ENCODE results near the gene RAD50. TPM values are rescaled to one million over a fixed set of nuclear protein-coding genes. Genes with fewer than 3 reads are reported as not detected.

The RAD50 gene
- total and polyA plus RNA-seq, 2 donors (not counting 1 experiment from before 2014, with no cell fraction given), result 21.5 to 35.7 TPM

GRCh38 chr5:132656774-132657355 is 100.1 kb downstream of the RAD50 start:
- DNase-seq (ENCODE audit: low read depth in 2 of 2), result no peak
- Histone ChIP-seq H4K20me1 (ENCODE audit: control insufficient read depth, extremely low read depth, insufficient read depth, low read length) (no peaks in the 10 kb centered on the region), H3K9ac (ENCODE audit: insufficient read depth, low read length) (no peak overlapping the region), H3K4me2 (ENCODE audit: extremely low read depth, insufficient read depth, low read length) (no peak overlapping the region), H3K4me3 (replicated peaks in 1 of 4; ENCODE audit: control extremely low read depth in 1 of 4, insufficient read depth in 1 of 4, low read depth in 3 of 4, low read length in 4 of 4) (peak overlapping the region in 1 of 4 experiments; percentile 52), H3K27ac (ENCODE audit: insufficient read depth, low read length) (no peak overlapping the region), H3K36me3 (ENCODE audit: control insufficient read depth, insufficient read depth, low read length) (no peaks in the 10 kb centered on the region), H2AFZ (ENCODE audit: low read length) (no peak overlapping the region), H3K27me3 (ENCODE audit: control insufficient read depth, insufficient read depth, low read length) (no peaks in the 10 kb centered on the region), H3K4me1 (ENCODE audit: control insufficient read depth, extremely low read depth, insufficient read depth, low read length) (no peaks in the 10 kb centered on the region), H3K9me3 (ENCODE audit: control insufficient read depth, insufficient read depth, low read depth, low read length) (no peaks in the 10 kb centered on the region), H3K79me2 (ENCODE audit: control insufficient read depth, insufficient read depth, low read length) (no peaks in the 10 kb centered on the region)
- TF ChIP-seq CTCF (conservative IDR thresholded peaks at IDR 0.05 in 1 of 2, IDR thresholded peaks at IDR 0.05 in 1 of 2; ENCODE audit: low read depth in 1 of 2, low read length in 2 of 2) (no peak), EZH2 (IDR thresholded peaks at IDR 0.05; ENCODE audit: low read length, missing control alignments) (no peak)

DNA sequence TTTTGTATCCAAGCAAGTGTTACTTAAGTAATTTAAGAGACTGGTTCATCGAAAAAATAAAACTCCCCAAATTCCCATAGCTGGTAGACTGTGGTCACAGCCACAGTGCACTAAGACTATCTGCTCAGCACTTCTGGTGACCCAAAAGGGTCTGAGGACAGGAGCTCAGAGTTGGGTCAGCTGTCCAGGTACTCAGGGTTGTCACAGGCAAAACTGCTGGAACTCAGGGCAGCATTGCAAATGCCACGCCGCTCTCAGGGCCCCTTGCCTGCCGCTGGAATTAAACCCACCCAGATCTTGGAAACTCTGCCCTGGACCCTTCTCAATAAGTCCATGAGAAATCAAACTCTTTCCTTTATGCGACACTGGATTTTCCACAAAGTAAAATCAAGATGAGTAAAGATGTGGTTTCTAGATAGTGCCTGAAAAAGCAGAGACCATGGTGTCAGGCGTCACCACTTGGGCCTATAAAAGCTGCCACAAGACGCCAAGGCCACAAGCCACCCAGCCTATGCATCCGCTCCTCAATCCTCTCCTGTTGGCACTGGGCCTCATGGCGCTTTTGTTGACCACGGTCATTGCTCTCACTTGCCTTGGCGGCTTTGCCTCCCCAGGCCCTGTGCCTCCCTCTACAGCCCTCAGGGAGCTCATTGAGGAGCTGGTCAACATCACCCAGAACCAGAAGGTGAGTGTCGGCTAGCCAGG is 101.1 kb downstream of the RAD50 start, which contains the start of gene IL13:
Gene IL13 (plus strand): TSS at position 498 of the 705 bp plus-strand sequence. CDS start 14 bp downstream, at position 512.
- no peak within 1 kb of the TSS for H3K27ac ChIP-seq (ENCODE audit: insufficient read depth, low read length)
- no peak within 1 kb of the TSS for H3K9ac ChIP-seq (ENCODE audit: insufficient read depth, low read length)
- no peaks in the 10 kb centered on the region for H3K27me3 ChIP-seq (ENCODE audit: control insufficient read depth, insufficient read depth, low read length)
- DNase-seq (ENCODE audit: low read depth in 2 of 2), result no peak
- no peak within 1 kb of the TSS for H3K4me2 ChIP-seq (ENCODE audit: extremely low read depth, insufficient read depth, low read length)
- H3K4me1 ChIP-seq (ENCODE audit: control insufficient read depth, extremely low read depth, insufficient read depth, low read length), result no peaks in the 10 kb centered on the region
- TF ChIP-seq CTCF (conservative IDR thresholded peaks at IDR 0.05 in 1 of 2, IDR thresholded peaks at IDR 0.05 in 1 of 2; ENCODE audit: low read depth in 1 of 2, low read length in 2 of 2), result no peak
- no peak for TF ChIP-seq EZH2 (IDR thresholded peaks at IDR 0.05; ENCODE audit: low read length, missing control alignments)
- no peaks in the 10 kb centered on the region for H3K79me2 ChIP-seq (ENCODE audit: control insufficient read depth, insufficient read depth, low read length)
- H3K9me3 ChIP-seq (ENCODE audit: control insufficient read depth, insufficient read depth, low read depth, low read length), result no peaks in the 10 kb centered on the region
- H3K36me3 ChIP-seq (ENCODE audit: control insufficient read depth, insufficient read depth, low read length), result no peaks in the 10 kb centered on the region
- no peaks in the 10 kb centered on the region for H4K20me1 ChIP-seq (ENCODE audit: control insufficient read depth, extremely low read depth, insufficient read depth, low read length)
- H3K4me3 ChIP-seq (replicated peaks in 1 of 4; ENCODE audit: control extremely low read depth in 1 of 4, insufficient read depth in 1 of 4, low read depth in 3 of 4, low read length in 4 of 4), result no peak within 1 kb of the TSS
- H2AFZ ChIP-seq (ENCODE audit: low read length), result no peak within 1 kb of the TSS

DNA sequence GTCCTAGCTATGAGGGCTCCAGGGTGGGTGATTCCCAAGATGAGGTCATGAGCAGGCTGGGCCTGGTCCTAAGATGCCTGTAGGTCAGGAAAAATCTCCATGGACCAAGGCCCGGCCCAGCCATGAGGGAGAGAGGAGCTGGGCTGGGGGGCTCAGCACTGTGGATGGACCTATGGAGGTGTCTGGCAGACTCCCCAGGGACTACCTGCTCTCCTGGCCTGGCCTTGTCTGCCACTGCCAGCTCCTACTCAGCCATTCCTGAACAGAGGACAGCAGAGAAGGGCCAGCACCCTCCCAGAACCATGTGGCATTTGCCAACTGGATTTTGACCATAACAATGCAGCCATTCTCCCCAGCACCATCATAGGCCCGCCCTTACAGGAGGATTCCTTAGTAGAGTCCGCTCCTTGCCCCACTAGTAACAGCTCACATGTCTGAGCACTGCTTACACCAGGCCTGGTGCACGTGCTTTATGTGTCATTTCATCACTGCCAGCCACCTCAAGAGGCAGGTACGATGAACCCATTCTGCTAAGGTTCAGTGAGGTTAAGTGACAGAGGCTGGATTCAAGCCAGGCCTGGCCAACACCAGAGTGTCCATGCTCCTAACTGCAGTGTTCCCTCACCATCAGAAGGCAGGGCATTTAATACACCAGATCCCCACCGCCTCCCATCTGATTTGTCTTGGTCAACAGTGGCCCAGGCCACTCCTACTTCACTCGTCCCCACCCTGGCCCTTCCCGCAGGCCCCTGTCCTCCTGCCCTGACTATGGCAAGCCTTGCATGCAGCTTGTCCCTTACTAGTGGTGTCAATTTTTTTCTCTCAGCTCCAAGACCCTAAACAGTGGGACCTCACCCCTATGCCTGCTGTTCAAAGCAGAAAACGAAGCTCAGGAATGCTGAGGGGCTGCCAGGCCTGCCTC is 101.9 kb downstream of the RAD50 start:
- Histone ChIP-seq H3K4me1 (ENCODE audit: control insufficient read depth, extremely low read depth, insufficient read depth, low read length) (no peaks in the 10 kb centered on the region), H3K79me2 (ENCODE audit: control insufficient read depth, insufficient read depth, low read length) (no peaks in the 10 kb centered on the region), H3K9ac (ENCODE audit: insufficient read depth, low read length) (no peak overlapping the region), H3K4me3 (replicated peaks in 1 of 4; ENCODE audit: control extremely low read depth in 1 of 4, insufficient read depth in 1 of 4, low read depth in 3 of 4, low read length in 4 of 4) (no peak overlapping the region), H3K9me3 (ENCODE audit: control insufficient read depth, insufficient read depth, low read depth, low read length) (no peaks in the 10 kb centered on the region), H2AFZ (ENCODE audit: low read length) (no peak overlapping the region), H3K36me3 (ENCODE audit: control insufficient read depth, insufficient read depth, low read length) (no peaks in the 10 kb centered on the region), H3K27ac (ENCODE audit: insufficient read depth, low read length) (no peak overlapping the region), H3K4me2 (ENCODE audit: extremely low read depth, insufficient read depth, low read length) (no peak overlapping the region), H3K27me3 (ENCODE audit: control insufficient read depth, insufficient read depth, low read length) (no peaks in the 10 kb centered on the region), H4K20me1 (ENCODE audit: control insufficient read depth, extremely low read depth, insufficient read depth, low read length) (no peaks in the 10 kb centered on the region)
- TF ChIP-seq EZH2 (IDR thresholded peaks at IDR 0.05; ENCODE audit: low read length, missing control alignments) (no peak), CTCF (conservative IDR thresholded peaks at IDR 0.05 in 1 of 2, IDR thresholded peaks at IDR 0.05 in 1 of 2; ENCODE audit: low read depth in 1 of 2, low read length in 2 of 2) (no peak)
- no peak for DNase-seq (ENCODE audit: low read depth in 2 of 2)

Data from fibroblast of lung (primary cell).